GM12873 (cell line): ENCODE data around the gene GUCY2D.

Source experiments
- CTCF ChIP-seq: IDR thresholded peaks from 2 replicates; pipeline ENCODE4 v1.5.1; 2012; ENCODE audit warnings: low read depth, mild to moderate bottlenecking, moderate library complexity, low read length, control low read depth; ENCODE audit not compliant: insufficient read depth; ENCODE audit errors: missing control alignments

The GUCY2D gene

GRCh38 chr17:8032442-8032841 is 30.0 kb downstream of the GUCY2D start:
- no peak for TF ChIP-seq CTCF

GRCh38 chr17:8038954-8039610 is 36.7 kb downstream of the GUCY2D start, which contains the start of gene ALOX15B:
Gene ALOX15B (plus strand): TSS chr17:8039059. CDS start chr17:8039156, 97 bp downstream.
- TF ChIP-seq CTCF, result no peak

GRCh38 chr17:8039611-8040168 is 37.3 kb downstream of the GUCY2D start:
- no peak for TF ChIP-seq CTCF

GRCh38 chr17:8041249-8041928 is 39.0 kb downstream of the GUCY2D start:
- peak; percentile 71 for TF ChIP-seq CTCF

GRCh38 chr17:8041979-8042378 is 39.6 kb downstream of the GUCY2D start:
- TF ChIP-seq CTCF, result no peak

- no peak for TF ChIP-seq CTCF
Measured at GRCh38 chr17:8044819-8045810, 42.7 kb downstream of the GUCY2D start.

GRCh38 chr17:8046306-8046928 is 44.0 kb downstream of the GUCY2D start:
- TF ChIP-seq CTCF, result no peak
